GM15510 (cell line): ENCODE measurements around the gene MDC1.

Experiments used
- POLR2A ChIP-seq: IDR thresholded peaks from 3 replicates; pipeline ENCODE4 v1.6.1; 2011; ENCODE audit warnings: borderline replicate concordance; ENCODE audit not compliant: insufficient read length; ENCODE audit errors: extremely low read depth

The MDC1 gene

GRCh38 chr6:30749554-30750378 is 32.7 kb upstream of the MDC1 start:
- TF ChIP-seq POLR2A = no peak

DNA sequence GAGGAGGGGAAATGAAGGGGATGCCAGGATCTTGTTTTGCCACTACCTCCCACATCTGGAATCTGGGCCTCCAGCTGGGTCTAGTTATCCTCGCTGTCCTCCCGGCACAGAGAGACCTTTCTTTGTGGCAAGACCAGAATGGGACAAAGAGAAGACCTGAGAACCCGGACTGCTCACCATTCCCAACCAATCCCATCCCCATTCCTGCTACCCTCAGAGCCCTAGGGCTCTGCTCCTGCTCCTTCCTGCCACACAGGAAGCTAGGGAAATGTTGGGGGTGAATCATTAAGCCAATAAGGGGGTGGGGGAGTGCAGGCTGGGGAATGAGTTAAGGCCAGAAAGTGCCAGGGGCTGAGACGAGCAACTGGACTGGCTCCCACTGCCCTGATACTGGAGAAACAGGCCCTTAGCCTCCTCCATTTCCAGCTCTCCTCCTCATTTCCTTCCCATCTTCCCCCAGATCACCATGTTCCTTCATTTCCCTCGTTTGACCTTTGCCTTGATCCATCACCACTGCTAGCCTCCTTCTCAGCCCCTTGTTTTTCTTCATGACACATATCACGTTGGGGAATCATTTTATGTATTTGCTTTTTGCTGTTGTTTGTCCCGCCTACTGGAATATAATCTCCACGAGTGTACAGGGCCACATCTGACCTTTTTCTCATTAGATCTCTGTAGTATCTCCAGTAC is 31.9 kb upstream of the MDC1 start:
- no peak for TF ChIP-seq POLR2A

DNA sequence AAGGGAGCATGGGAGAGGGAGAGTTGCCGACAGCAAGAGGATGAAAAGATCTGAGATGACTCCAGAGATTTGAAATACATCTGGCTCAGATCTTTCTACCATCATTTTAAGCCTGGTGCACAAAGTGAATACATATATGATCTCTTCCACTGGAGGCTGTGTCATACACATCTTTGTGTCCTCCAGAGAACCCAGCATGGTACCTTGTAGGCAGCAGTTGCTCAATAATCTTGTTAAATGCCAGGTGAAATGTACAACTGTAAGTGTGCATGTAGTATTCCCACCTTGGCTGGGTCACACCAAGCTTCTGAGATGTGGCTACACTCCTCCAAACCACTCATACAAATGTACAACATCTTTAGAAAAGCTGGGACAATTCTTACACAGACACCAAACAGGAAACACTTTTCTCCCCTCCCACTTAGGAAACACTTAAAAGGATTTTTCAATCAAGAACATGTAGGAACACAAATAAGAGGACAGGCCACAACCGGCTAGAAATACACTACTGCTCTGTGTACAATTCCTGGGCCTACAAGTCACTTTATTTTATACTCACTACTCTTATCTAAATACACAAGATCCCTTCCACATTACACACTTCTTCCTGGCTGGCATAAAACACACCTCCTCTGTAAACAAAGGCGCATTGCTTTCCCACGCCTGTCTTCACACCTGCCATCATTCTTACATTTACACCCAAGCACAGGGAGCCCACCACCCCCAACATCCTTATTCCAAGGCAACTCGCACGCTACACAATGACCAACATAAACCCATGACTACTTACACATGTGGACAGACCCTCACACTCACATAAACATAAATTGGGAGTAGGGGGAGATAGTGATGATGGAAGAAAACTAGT is 31.1 kb upstream of the MDC1 start:
- no peak for TF ChIP-seq POLR2A

- TF ChIP-seq POLR2A = no peak
Measured at GRCh38 chr6:30747300-30747687, 30.2 kb upstream of the MDC1 start.

DNA sequence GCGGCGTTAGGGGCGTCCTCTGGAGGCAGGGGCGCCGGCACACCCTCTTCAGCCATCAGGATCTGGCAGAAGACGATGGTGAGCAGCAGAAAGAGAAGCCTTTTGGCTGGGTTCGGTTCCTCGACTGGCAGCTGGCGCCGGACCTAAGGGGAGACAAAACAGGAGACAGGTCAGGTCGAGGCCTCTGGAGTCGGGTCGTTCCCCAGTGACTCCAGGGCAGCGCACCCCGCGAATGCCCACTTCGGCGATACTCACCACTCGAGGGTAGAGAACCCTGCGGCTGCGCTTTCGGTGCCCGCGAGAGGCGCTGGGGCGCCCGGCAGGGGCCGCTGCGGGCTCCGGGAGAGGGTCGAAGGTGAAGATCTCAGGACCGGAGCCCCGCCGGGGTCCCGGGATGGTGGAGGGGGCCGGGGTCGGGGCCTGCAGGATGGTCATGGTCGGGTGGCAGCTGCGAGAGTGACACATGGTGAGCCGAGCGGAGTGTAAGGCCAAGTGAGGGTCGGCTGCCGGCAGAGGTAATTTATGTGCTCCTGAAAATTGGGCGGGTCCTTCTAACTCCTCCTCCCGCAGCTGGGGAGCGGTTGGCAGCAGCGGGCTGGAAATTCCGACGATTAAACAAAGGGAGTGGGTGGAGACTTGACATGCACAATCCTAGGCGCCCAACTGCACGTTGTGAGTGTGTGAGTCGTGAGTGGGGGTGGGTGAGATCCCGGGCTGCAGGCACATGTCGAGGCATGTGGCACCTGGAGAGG is 27.1 kb upstream of the MDC1 start, which contains the start of gene IER3:
Gene IER3, minus strand, starts transcription at position 494 of the 752 bp plus-strand sequence. Its CDS starts 29 bp downstream, at position 465.
- TF ChIP-seq POLR2A = peak; percentile 99

DNA sequence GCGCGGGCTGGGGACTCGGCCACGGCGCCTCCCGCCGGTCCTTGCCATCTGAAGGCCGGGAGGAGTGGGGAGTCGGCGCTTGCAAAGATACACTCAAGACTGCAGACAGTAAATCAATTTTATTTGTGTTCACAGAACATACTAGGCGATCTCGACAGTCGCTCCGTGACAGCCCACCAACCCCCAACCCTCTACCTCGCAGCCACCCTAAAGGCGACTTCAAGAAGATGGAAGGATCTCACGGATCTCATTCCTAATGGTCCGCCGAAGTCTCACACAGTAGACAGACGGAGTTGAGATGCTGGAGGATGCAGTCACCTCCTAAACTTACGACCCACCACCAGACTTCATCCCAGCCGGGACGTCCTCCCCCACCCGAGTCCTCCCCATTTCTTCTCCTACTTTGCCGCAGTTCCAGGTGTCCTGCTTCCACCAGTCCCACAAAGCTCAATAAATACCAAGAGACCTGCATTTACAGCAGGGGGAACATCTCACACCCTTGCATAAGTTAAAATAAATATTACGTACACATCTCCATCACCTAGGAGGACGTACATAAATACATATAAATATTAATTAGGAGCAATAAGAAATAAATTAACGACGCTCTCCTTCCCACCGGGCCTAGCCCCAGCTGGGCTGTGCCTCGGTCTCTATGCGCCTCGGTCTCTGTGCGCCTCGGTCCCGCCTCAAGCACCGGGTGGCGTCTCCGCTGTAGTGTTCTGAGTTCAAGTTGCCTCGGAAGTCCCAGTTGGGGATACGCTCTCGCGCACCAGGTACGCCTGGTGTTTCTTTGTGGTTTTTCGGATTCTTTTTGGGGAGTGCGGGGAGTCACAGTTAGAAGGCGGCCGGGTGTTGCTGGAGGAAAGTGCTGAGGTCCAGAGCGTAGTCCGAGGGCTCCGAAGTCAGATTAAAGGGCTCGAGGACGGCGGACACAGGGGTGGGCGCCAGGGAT is 26.3 kb upstream of the MDC1 start:
- TF ChIP-seq POLR2A = peak; percentile 19

DNA sequence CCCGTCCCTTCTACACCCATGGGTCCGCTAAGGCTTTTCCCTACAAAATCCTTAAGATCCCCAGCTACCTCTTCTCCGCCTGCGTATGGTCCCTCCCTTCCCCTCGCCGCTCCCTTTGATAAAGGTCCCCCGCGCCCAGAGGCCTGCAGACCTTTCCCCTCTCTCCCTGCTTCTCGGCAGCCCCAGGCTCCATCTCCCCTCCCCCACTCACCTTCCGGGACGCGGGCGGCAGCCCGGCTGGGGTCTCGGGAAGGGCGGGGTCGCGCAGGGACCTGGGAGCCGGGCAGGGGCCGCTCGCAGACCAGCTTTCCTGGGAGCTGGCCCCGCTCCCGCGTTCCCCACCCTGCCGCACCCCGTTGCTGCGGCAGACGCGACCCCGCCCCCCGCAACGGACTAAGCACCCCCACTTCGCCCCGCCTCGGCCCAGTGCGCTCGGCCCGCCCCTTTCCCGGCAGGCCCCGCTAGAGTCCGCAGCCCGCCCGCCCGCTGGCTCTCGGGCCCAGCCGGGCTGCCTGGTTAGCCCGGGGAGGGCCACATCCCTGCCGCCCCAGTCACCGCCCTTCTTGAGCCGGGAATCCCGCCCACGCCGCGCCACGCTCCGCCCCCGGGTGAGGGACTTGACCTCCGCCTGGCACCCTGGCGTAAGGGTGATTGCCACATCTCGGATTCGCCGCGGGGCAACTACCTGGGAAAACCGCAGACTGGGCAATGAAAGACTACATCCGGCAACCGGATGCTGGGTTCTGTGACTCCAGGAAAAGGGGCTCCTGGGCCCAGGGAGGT is 25.4 kb upstream of the MDC1 start, which contains the start of gene FLOT1:
Gene FLOT1, minus strand, starts transcription at position 372 of the 783 bp plus-strand sequence. CDS start 498 bp downstream, outside the sequence.
- peak; percentile 45 for TF ChIP-seq POLR2A

DNA sequence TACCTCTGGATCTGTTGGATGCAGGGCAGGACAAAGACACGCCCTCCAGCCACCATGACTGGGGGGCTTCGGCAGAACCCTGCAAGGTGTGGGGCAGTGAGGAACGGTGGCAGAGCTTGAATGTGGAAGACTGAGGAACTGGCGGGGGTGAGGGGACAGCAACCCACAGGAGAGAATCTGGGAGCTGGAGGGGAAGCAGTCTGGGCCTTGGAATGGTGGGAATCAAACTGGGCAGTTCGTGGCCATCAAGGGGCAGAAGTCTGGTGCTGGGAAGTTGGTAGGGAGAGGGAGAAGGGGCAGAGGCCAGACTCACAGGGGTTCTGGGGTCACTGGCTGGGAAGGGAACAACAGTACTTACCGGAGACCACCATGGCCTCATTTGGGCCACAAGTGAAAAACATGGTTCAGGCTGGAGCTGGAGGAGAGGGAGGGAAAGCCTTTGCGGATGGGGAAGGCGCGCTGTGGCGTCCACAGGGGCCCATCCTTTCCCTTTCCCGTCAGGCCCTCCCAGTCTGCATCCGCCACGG is 24.8 kb upstream of the MDC1 start:
- TF ChIP-seq POLR2A = no peak

DNA sequence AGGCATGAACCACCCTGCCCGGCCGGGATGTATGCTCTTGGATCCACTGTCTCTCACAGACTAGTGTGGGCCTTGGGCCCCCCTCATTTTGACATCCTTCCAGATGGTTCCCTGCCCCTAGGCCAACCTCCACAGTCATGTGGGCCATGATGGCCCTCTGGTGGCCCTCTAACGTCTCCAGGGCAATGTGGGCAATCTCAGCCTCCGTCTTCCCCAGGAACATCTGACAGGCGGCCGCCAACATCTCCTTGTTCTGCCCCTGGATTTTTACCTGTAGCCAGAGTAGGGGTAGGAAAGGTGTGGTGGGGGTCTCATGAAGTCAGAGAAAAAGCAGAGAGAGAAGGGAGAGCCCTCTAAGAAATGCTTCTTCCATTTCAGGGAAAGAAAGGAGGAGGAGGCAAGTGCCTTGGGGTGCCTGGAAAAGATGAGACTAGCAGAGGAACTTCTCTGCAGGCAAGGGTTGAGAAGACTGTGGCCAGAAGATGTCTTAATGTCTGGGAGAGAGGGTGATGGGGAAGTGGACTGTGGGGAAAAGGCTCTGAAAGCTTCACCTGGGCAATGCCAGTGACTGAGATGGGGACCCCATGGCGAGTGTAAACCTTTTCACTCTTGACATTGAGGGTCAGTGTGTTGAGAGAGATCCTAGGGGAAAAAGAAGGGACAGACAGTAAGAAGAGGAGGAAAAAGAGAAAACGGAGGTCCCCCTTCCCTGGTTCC is 24.1 kb upstream of the MDC1 start:
- no peak for TF ChIP-seq POLR2A

GRCh38 chr6:30740540-30740870 is 23.4 kb upstream of the MDC1 start:
- TF ChIP-seq POLR2A = no peak

DNA sequence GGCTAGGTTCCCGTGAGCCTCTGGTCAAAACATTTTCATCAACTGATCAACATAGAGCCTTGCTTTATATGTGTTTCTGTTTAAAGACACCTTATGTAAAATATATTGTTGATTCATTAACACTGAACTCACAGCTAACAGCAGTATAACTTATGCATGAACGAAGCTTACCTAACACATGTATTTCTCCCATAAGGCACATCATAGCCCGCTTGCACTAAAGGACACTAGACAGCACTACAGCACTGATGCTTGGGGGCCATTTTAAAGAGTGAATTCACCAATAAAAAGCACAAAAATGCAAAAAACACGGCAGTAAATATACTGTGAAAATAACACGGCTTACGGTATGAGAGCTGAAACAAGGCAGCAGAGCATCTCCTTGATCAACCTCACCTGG is 21.5 kb upstream of the MDC1 start:
- no peak for TF ChIP-seq POLR2A
